GM12865 (cell line): ENCODE results near the gene WNT5B.

Source experiments
- DNase-seq: peaks from one replicate; pipeline ENCODE4 v3.0.0; 2010; ENCODE audit warnings: low read depth
- H3K4me3 ChIP-seq: 2 replicates; pipeline ENCODE4 v1.5.1; 2011; ENCODE audit warnings: mild to moderate bottlenecking, low read depth, low read length, control low read depth
- CTCF ChIP-seq: IDR thresholded peaks from 2 replicates; pipeline ENCODE4 v1.5.1; 2011; ENCODE audit warnings: low read length, control low read depth, low read depth, inconsistent platforms; ENCODE audit not compliant: insufficient read depth; ENCODE audit errors: missing control alignments

WNT5B gene

GRCh38 chr12:1616233-1617066 is 12.6 kb upstream of the WNT5B start:
- TF ChIP-seq CTCF: no peak
- peak; percentile 54 for DNase-seq
- no peak overlapping the region for H3K4me3 ChIP-seq

GRCh38 chr12:1618489-1618888 is 10.5 kb upstream of the WNT5B start:
- no peak for TF ChIP-seq CTCF
- H3K4me3 ChIP-seq: no peak overlapping the region
- no peak for DNase-seq

- H3K4me3 ChIP-seq: no peak overlapping the region
- TF ChIP-seq CTCF: no peak
- no peak for DNase-seq
Observed at GRCh38 chr12:1619159-1619558, 9.9 kb upstream of the WNT5B start.

GRCh38 chr12:1619587-1619986 is 9.4 kb upstream of the WNT5B start:
- TF ChIP-seq CTCF: no peak
- H3K4me3 ChIP-seq: no peak overlapping the region
- peak; percentile 71 for DNase-seq

GRCh38 chr12:1620092-1620491 is 8.9 kb upstream of the WNT5B start:
- no peak overlapping the region for H3K4me3 ChIP-seq
- TF ChIP-seq CTCF: no peak
- no peak for DNase-seq

GRCh38 chr12:1622406-1622805 is 6.6 kb upstream of the WNT5B start:
- no peak for TF ChIP-seq CTCF
- DNase-seq: no peak
- no peak overlapping the region for H3K4me3 ChIP-seq
